Stomach smooth muscle (tissue), 2 donors: ENCODE results near the gene COL5A1.
"Not testable (repeated sequence)": the region's sequence is repeated elsewhere in the genome, so short reads cannot be mapped to it uniquely, and the experiment has no call there.

Experiments used
- H3K27ac ChIP-seq: one replicate; pipeline ENCODE4 v1.7.0; 2013; ENCODE audit warnings: mild to moderate bottlenecking, low read length, inconsistent platforms
- H3K27me3 ChIP-seq, 2 donors: one replicate each; pipeline ENCODE4 v1.7.0; 2013; ENCODE audit warnings: low read length in 2 of 2; ENCODE audit not compliant: insufficient read depth in 2 of 2, control insufficient read depth in 1 of 2
- H3K36me3 ChIP-seq, 2 donors: one replicate each; pipeline ENCODE4 v1.7.0; 2013; ENCODE audit warnings: low read length in 2 of 2; ENCODE audit not compliant: control insufficient read depth in 2 of 2, insufficient read depth in 2 of 2
- H3K4me1 ChIP-seq: one replicate; pipeline ENCODE4 v1.7.0; 2013; ENCODE audit warnings: low read length; ENCODE audit not compliant: control insufficient read depth, insufficient read depth
- H3K4me3 ChIP-seq, 2 donors: one replicate each; pipeline ENCODE4 v1.7.0; 2013; ENCODE audit warnings: low read length in 2 of 2
- H3K9ac ChIP-seq, 2 donors: one replicate each; pipeline ENCODE4 v1.7.0; 2013; ENCODE audit warnings: low read length in 2 of 2, mild to moderate bottlenecking in 1 of 2
- H3K9me3 ChIP-seq, 2 donors: one replicate each; pipeline ENCODE4 v1.7.0; 2013; ENCODE audit warnings: low read length in 2 of 2; ENCODE audit not compliant: control insufficient read depth in 2 of 2
- donor health status: healthy.
- donor health status: Pancreatic carcinoma.

COL5A1 gene

GRCh38 chr9:134681061-134681661 is 39.6 kb downstream of the COL5A1 start:
- no peaks in the 10 kb centered on the region for H3K9me3 ChIP-seq
- peak overlapping the region in 1 of 2 donors; percentile 29 for H3K4me3 ChIP-seq
- H3K4me1 ChIP-seq = peaks cover 57% of the 10 kb centered on the region
- H3K9ac ChIP-seq = peak overlapping the region in 1 of 2 donors; percentile 26
- no peaks in the 10 kb centered on the region for H3K27me3 ChIP-seq
- H3K36me3 ChIP-seq = peaks cover 3 to 6% of the 10 kb centered on the region in 2 donors
- H3K27ac ChIP-seq = peak overlapping the region; percentile 31

GRCh38 chr9:134682026-134682425 is 40.4 kb downstream of the COL5A1 start:
- peak overlapping the region; percentile 24 for H3K27ac ChIP-seq
- no peaks in the 10 kb centered on the region for H3K27me3 ChIP-seq
- H3K9ac ChIP-seq = peak overlapping the region; percentile 21 to 26
- no peaks in the 10 kb centered on the region for H3K9me3 ChIP-seq
- H3K4me3 ChIP-seq = no peak overlapping the region
- peaks cover 49% of the 10 kb centered on the region for H3K4me1 ChIP-seq
- H3K36me3 ChIP-seq = peaks cover 3 to 6% of the 10 kb centered on the region in 2 donors

- Histone ChIP-seq H3K4me1 (peaks cover 50% of the 10 kb centered on the region), H3K27ac (peak overlapping the region; percentile 24), H3K9ac (no peak overlapping the region), H3K4me3 (no peak overlapping the region), H3K9me3 (no peaks in the 10 kb centered on the region), H3K36me3 (peaks cover 3 to 6% of the 10 kb centered on the region in 2 donors), H3K27me3 (no peaks in the 10 kb centered on the region)
Measured at GRCh38 chr9:134682651-134683364, 41.2 kb downstream of the COL5A1 start.

- Histone ChIP-seq H3K27me3 (no peaks in the 10 kb centered on the region), H3K27ac (no peak overlapping the region)
Measured at GRCh38 chr9:134683714-134684374, 42.2 kb downstream of the COL5A1 start.

GRCh38 chr9:134684375-134684723 is 42.7 kb downstream of the COL5A1 start:
- Histone ChIP-seq H3K4me3 (no peak overlapping the region), H3K9me3 (no peaks in the 10 kb centered on the region), H3K27ac (no peak overlapping the region), H3K9ac (no peak overlapping the region), H3K27me3 (no peaks in the 10 kb centered on the region), H3K4me1 (peaks cover 48% of the 10 kb centered on the region), H3K36me3 (peaks cover 3 to 6% of the 10 kb centered on the region in 2 donors)

More at GRCh38 chr9:134683714-134684374, 42.2 kb downstream of the COL5A1 start:
- peaks cover 3 to 6% of the 10 kb centered on the region in 2 donors for H3K36me3 ChIP-seq
- H3K9ac ChIP-seq = no peak overlapping the region
- peaks cover 47% of the 10 kb centered on the region for H3K4me1 ChIP-seq
- H3K9me3 ChIP-seq = no peaks in the 10 kb centered on the region
- H3K4me3 ChIP-seq = no peak overlapping the region

- H3K27ac ChIP-seq, H3K27me3 ChIP-seq, H3K9me3 ChIP-seq, H3K9ac ChIP-seq, H3K4me3 ChIP-seq, H3K36me3 ChIP-seq: not testable (repeated sequence)
- H3K4me1 ChIP-seq = peaks cover 54% of the 10 kb centered on the region
Measured at GRCh38 chr9:134684941-134685340, 43.3 kb downstream of the COL5A1 start.

- no peak overlapping the region for H3K9ac ChIP-seq
- no peaks in the 10 kb centered on the region for H3K9me3 ChIP-seq
- no peak overlapping the region for H3K4me3 ChIP-seq
- H3K36me3 ChIP-seq = peaks cover 4 to 6% of the 10 kb centered on the region in 2 donors
- H3K27me3 ChIP-seq = no peaks in the 10 kb centered on the region
- peaks cover 54% of the 10 kb centered on the region for H3K4me1 ChIP-seq
- H3K27ac ChIP-seq = no peak overlapping the region
Measured at GRCh38 chr9:134685784-134686183, 44.2 kb downstream of the COL5A1 start.

- Histone ChIP-seq H3K4me3 (no peak overlapping the region), H3K27me3 (no peaks in the 10 kb centered on the region), H3K27ac (no peak overlapping the region), H3K36me3 (peaks cover 13 to 17% of the 10 kb centered on the region in 2 donors), H3K4me1 (peaks cover 46% of the 10 kb centered on the region), H3K9ac (no peak overlapping the region), H3K9me3 (no peaks in the 10 kb centered on the region)
Measured at GRCh38 chr9:134686896-134687295, 45.3 kb downstream of the COL5A1 start.

GRCh38 chr9:134687556-134687955 is 46.0 kb downstream of the COL5A1 start:
- Histone ChIP-seq H3K4me3 (no peak overlapping the region), H3K27ac (no peak overlapping the region), H3K9me3 (no peaks in the 10 kb centered on the region), H3K36me3 (peaks cover 16 to 19% of the 10 kb centered on the region in 2 donors), H3K27me3 (no peaks in the 10 kb centered on the region), H3K4me1 (peaks cover 45% of the 10 kb centered on the region), H3K9ac (no peak overlapping the region)

- Histone ChIP-seq H3K27me3 (no peaks in the 10 kb centered on the region), H3K9me3 (no peaks in the 10 kb centered on the region), H3K4me3 (no peak overlapping the region), H3K36me3 (peaks cover 17 to 19% of the 10 kb centered on the region in 2 donors), H3K27ac (no peak overlapping the region), H3K9ac (no peak overlapping the region), H3K4me1 (peaks cover 41% of the 10 kb centered on the region)
Measured at GRCh38 chr9:134688231-134688630, 46.6 kb downstream of the COL5A1 start.
